ENCODE measurements around the gene TULP4.
"Not testable (repeated sequence)": the region's sequence is repeated elsewhere in the genome, so short reads cannot be mapped to it uniquely, and the experiment has no call there.

The TULP4 gene

GRCh38 chr6:158332237-158332636 is 20.0 kb downstream of the TULP4 start:
- DNase-seq: no peak

GRCh38 chr6:158333094-158333493 is 20.8 kb downstream of the TULP4 start:
- no peak for DNase-seq

GRCh38 chr6:158334534-158334933 is 22.3 kb downstream of the TULP4 start:
- no peak for DNase-seq

- no peak for DNase-seq
Observed at GRCh38 chr6:158337332-158337731, 25.1 kb downstream of the TULP4 start.

- no peak for DNase-seq
Observed at GRCh38 chr6:158338311-158339112, 26.2 kb downstream of the TULP4 start.

GRCh38 chr6:158339197-158339596 is 26.9 kb downstream of the TULP4 start:
- DNase-seq: not testable (repeated sequence)

GRCh38 chr6:158340252-158340651 is 28.0 kb downstream of the TULP4 start:
- DNase-seq: no peak

- DNase-seq: no peak
Observed at GRCh38 chr6:158344534-158344933, 32.3 kb downstream of the TULP4 start.

GRCh38 chr6:158345444-158345843 is 33.2 kb downstream of the TULP4 start:
- DNase-seq: not testable (repeated sequence)

GRCh38 chr6:158347335-158347734 is 35.1 kb downstream of the TULP4 start:
- DNase-seq: no peak

GRCh38 chr6:158348737-158349504 is 36.7 kb downstream of the TULP4 start:
- DNase-seq: not testable (repeated sequence)

- DNase-seq: not testable (repeated sequence)
Observed at GRCh38 chr6:158349505-158350275, 37.4 kb downstream of the TULP4 start.

- not testable (repeated sequence) for DNase-seq
Observed at GRCh38 chr6:158350731-158351130, 38.5 kb downstream of the TULP4 start.

GRCh38 chr6:158353883-158354877 is 41.9 kb downstream of the TULP4 start:
- DNase-seq: peak; percentile 33

- DNase-seq: no peak
Observed at GRCh38 chr6:158356586-158357546, 44.6 kb downstream of the TULP4 start.

- DNase-seq: no peak
Observed at GRCh38 chr6:158357570-158358216, 45.4 kb downstream of the TULP4 start.

GRCh38 chr6:158358450-158359077 is 46.3 kb downstream of the TULP4 start:
- no peak for DNase-seq

- no peak for DNase-seq
Observed at GRCh38 chr6:158361068-158361467, 48.8 kb downstream of the TULP4 start.

GRCh38 chr6:158361961-158362669 is 49.9 kb downstream of the TULP4 start:
- DNase-seq: no peak
